ENCODE results near the gene CRBN. TPM values are rescaled to one million over a fixed set of nuclear protein-coding genes. Genes with fewer than 3 reads are reported as not detected.

The CRBN gene
- total and polyA plus RNA-seq, 9 of the 15 experiments (the other 6 are each of a cell fraction or from before 2014, with no cell fraction given), result 40.8 to 331 (median 57.4) TPM

GRCh38 chr3:3119393-3119851, 60.1 kb downstream of the CRBN start (continued):
- TF ChIP-seq ZBTB26 (CRISPR knock-in tag; IDR thresholded peaks at IDR 0.05) (no peak), HMBOX1 (IDR thresholded peaks at IDR 0.05) (no peak), POLR2AphosphoS5 (IDR thresholded peaks at IDR 0.05; ENCODE audit: control insufficient read depth, insufficient read depth, low read depth, low read length) (no peak), GTF2A2 (tag; IDR thresholded peaks at IDR 0.05) (no peak), BCL6 (CRISPR knock-in tag; IDR thresholded peaks at IDR 0.05) (no peak), CBX1 (IDR thresholded peaks at IDR 0.05; ENCODE audit: low read depth) (no peak), FOXP4 (CRISPR knock-in tag; IDR thresholded peaks at IDR 0.05; ENCODE audit: borderline replicate concordance) (no peak)

Data from K562 (cell line).